ENCODE data around the gene TXNRD1. TPM values are rescaled to one million over a fixed set of nuclear protein-coding genes. Genes with fewer than 3 reads are reported as not detected.
"Not testable (repeated sequence)": the region's sequence is repeated elsewhere in the genome, so short reads cannot be mapped to it uniquely, and the experiment has no call there.

Gene TXNRD1
- total RNA-seq, 1 donor from 2014 or later: 49.8 TPM

- DNase-seq (ENCODE audit: low spot score): no peak
- no peak for ATAC-seq
Observed at GRCh38 chr12:104319028-104319427, 103.4 kb downstream of the TXNRD1 start.

- DNase-seq (ENCODE audit: low spot score) (no peak), ATAC-seq (no peak)
Observed at GRCh38 chr12:104319918-104320626, 104.5 kb downstream of the TXNRD1 start.

- no peak for DNase-seq (ENCODE audit: low spot score)
- ATAC-seq: no peak
Observed at GRCh38 chr12:104320627-104321024, 105.0 kb downstream of the TXNRD1 start.

GRCh38 chr12:104321949-104322348 is 106.4 kb downstream of the TXNRD1 start:
- DNase-seq (ENCODE audit: low spot score): no peak
- no peak for ATAC-seq

- not testable (repeated sequence) for ATAC-seq; DNase-seq (ENCODE audit: low spot score)
Observed at GRCh38 chr12:104322533-104322932, 107.0 kb downstream of the TXNRD1 start.

GRCh38 chr12:104323899-104324298 is 108.3 kb downstream of the TXNRD1 start:
- ATAC-seq: no peak
- DNase-seq (ENCODE audit: low spot score): no peak

- DNase-seq (ENCODE audit: low spot score); ATAC-seq: not testable (repeated sequence)
Observed at GRCh38 chr12:104328278-104328677, 112.7 kb downstream of the TXNRD1 start.

GRCh38 chr12:104328790-104329189 is 113.2 kb downstream of the TXNRD1 start:
- ATAC-seq (no peak), DNase-seq (ENCODE audit: low spot score) (no peak)

GRCh38 chr12:104329707-104330532 is 114.3 kb downstream of the TXNRD1 start:
- ATAC-seq: no peak
- no peak for DNase-seq (ENCODE audit: low spot score)

GRCh38 chr12:104331376-104331775 is 115.8 kb downstream of the TXNRD1 start:
- no peak for DNase-seq (ENCODE audit: low spot score)
- no peak for ATAC-seq

- DNase-seq (ENCODE audit: low spot score); ATAC-seq: not testable (repeated sequence)
Observed at GRCh38 chr12:104332273-104332672, 116.7 kb downstream of the TXNRD1 start.

GRCh38 chr12:104333692-104334255 is 118.2 kb downstream of the TXNRD1 start:
- DNase-seq (ENCODE audit: low spot score) (no peak), ATAC-seq (no peak)

- DNase-seq (ENCODE audit: low spot score) (no peak), ATAC-seq (no peak)
Observed at GRCh38 chr12:104334581-104334980, 119.0 kb downstream of the TXNRD1 start.

- DNase-seq (ENCODE audit: low spot score) (no peak), ATAC-seq (no peak)
Observed at GRCh38 chr12:104336115-104336514, 120.5 kb downstream of the TXNRD1 start.

- DNase-seq (ENCODE audit: low spot score) (no peak), ATAC-seq (no peak)
Observed at GRCh38 chr12:104337030-104337558, 121.5 kb downstream of the TXNRD1 start.

GRCh38 chr12:104339663-104340062 is 124.1 kb downstream of the TXNRD1 start:
- no peak for ATAC-seq

GRCh38 chr12:104340177-104340576 is 124.6 kb downstream of the TXNRD1 start:
- no peak for ATAC-seq
- DNase-seq (ENCODE audit: low spot score): no peak

More at GRCh38 chr12:104339663-104340062, 124.1 kb downstream of the TXNRD1 start:
- DNase-seq (ENCODE audit: low spot score): no peak

GRCh38 chr12:104340925-104341611 is 125.5 kb downstream of the TXNRD1 start:
- ATAC-seq (no peak), DNase-seq (ENCODE audit: low spot score) (no peak)

GRCh38 chr12:104342147-104342546 is 126.6 kb downstream of the TXNRD1 start:
- DNase-seq (ENCODE audit: low spot score): no peak
- no peak for ATAC-seq

GRCh38 chr12:104342635-104343249 is 127.2 kb downstream of the TXNRD1 start:
- no peak for ATAC-seq
- no peak for DNase-seq (ENCODE audit: low spot score)

Measured in left lobe of liver (tissue), 2 donors.